Osteocyte (in vitro differentiated cells): Measurements from ENCODE around the gene FAR1. TPM values are rescaled to one million over a fixed set of nuclear protein-coding genes. Genes with fewer than 3 reads are reported as not detected.

Experiments
- DNase-seq: peaks from one replicate; pipeline ENCODE4 v3.0.0; 2021; ENCODE audit warnings: mixed read lengths; ENCODE audit not compliant: unreplicated experiment; ENCODE audit errors: extremely low spot score
- H3K27ac Mint-ChIP-seq: one replicate; pipeline ENCODE4 v1.8.0; 2021; ENCODE audit warnings: mild to moderate bottlenecking, mixed read lengths; ENCODE audit not compliant: unreplicated experiment
- H3K27me3 Mint-ChIP-seq: one replicate; pipeline ENCODE4 v1.8.0; 2021; ENCODE audit warnings: mixed read lengths; ENCODE audit not compliant: unreplicated experiment
- H3K36me3 Mint-ChIP-seq: one replicate; pipeline ENCODE4 v1.8.0; 2021; ENCODE audit warnings: mixed read lengths; ENCODE audit not compliant: unreplicated experiment
- H3K4me1 Mint-ChIP-seq: one replicate; pipeline ENCODE4 v1.8.0; 2021; ENCODE audit warnings: mixed read lengths; ENCODE audit not compliant: unreplicated experiment
- H3K4me3 Mint-ChIP-seq: one replicate; pipeline ENCODE4 v1.8.0; 2021; ENCODE audit warnings: mild to moderate bottlenecking, moderate library complexity, mixed read lengths; ENCODE audit not compliant: unreplicated experiment
- H3K9me3 Mint-ChIP-seq: one replicate; pipeline ENCODE4 v1.8.0; 2021; ENCODE audit warnings: mixed read lengths; ENCODE audit not compliant: unreplicated experiment
- total RNA-seq: library from RNA; stranded (reverse); gene quantifications from 2 replicates; pipeline ENCODE4 v1.2.1, GENCODE V29; 2021
- TF ChIP-seq, protein P1 (sequence below): fragments of 200-600 bp; sonication (generic); IDR thresholded peaks from 2 replicates; pipeline ENCODE4 v1.5.0; 2021; ENCODE audit warnings: antibody characterized with exemption, mild to moderate bottlenecking, moderate library complexity

The FAR1 gene
- total RNA-seq, 1 donor from 2014 or later = 50.8 TPM

DNA sequence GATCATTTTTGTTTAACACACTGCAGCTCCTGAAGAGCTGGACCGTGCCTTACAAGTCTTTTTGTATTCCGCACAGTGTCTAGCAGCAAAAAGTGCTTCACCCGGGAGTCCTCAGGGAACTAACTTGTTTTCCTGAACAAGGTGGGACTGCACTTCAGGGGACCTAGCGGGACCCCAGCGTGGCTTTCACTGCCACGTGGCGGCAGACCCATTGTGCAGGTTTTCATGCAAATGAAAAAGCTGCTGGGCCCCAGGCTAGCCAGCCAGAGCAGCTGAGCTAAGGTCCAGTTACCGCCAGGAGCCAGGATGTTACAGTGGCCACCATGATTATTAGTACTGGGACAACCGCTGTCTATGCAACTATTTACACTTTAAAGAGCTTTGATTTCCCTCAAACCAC lies 90.6 kb downstream of the FAR1 start:
- TF ChIP-seq, protein P1, sequence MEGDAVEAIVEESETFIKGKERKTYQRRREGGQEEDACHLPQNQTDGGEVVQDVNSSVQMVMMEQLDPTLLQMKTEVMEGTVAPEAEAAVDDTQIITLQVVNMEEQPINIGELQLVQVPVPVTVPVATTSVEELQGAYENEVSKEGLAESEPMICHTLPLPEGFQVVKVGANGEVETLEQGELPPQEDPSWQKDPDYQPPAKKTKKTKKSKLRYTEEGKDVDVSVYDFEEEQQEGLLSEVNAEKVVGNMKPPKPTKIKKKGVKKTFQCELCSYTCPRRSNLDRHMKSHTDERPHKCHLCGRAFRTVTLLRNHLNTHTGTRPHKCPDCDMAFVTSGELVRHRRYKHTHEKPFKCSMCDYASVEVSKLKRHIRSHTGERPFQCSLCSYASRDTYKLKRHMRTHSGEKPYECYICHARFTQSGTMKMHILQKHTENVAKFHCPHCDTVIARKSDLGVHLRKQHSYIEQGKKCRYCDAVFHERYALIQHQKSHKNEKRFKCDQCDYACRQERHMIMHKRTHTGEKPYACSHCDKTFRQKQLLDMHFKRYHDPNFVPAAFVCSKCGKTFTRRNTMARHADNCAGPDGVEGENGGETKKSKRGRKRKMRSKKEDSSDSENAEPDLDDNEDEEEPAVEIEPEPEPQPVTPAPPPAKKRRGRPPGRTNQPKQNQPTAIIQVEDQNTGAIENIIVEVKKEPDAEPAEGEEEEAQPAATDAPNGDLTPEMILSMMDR = no peak
- H3K36me3 Mint-ChIP-seq = no peaks in the 10 kb centered on the region
- peaks cover 4% of the 10 kb centered on the region for H3K4me1 Mint-ChIP-seq
- DNase-seq = no peak
- H3K4me3 Mint-ChIP-seq = no peak overlapping the region
- H3K27ac Mint-ChIP-seq = no peak overlapping the region
- peaks cover 7% of the 10 kb centered on the region for H3K27me3 Mint-ChIP-seq
- H3K9me3 Mint-ChIP-seq = no peaks in the 10 kb centered on the region

- no peak overlapping the region for H3K27ac Mint-ChIP-seq
- H3K4me1 Mint-ChIP-seq = peaks cover 4% of the 10 kb centered on the region
- peaks cover 2% of the 10 kb centered on the region for H3K27me3 Mint-ChIP-seq
- TF ChIP-seq, protein P1 = no peak
- no peaks in the 10 kb centered on the region for H3K36me3 Mint-ChIP-seq
- no peak for DNase-seq
- no peak overlapping the region for H3K4me3 Mint-ChIP-seq
- H3K9me3 Mint-ChIP-seq = no peaks in the 10 kb centered on the region
These were observed 91.6 kb downstream of the FAR1 start for GRCh38 chr11:13760115-13760514.

DNA sequence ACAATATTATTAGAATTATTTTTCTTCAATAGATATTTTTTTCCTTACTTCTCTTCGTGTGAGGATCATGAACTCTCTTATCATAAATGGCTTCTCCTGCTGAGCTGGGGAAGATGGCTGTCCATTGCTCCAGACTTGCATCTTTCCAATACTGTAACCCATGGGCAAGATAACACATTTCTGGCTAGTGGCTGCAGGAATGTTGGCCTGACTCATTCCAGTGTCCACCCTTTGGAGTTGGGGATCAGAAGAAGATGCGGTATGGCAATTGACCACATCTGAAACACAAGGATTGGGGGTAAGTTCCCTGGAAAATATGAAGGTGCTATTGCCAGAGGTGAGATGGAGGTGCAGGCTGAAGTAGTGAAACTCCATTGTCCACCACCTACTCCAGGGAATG lies 92.8 kb downstream of the FAR1 start:
- no peak overlapping the region for H3K27ac Mint-ChIP-seq
- peaks cover 4% of the 10 kb centered on the region for H3K4me1 Mint-ChIP-seq
- H3K9me3 Mint-ChIP-seq = no peaks in the 10 kb centered on the region
- TF ChIP-seq, protein P1 = no peak
- no peak for DNase-seq
- H3K4me3 Mint-ChIP-seq = no peak overlapping the region
- no peaks in the 10 kb centered on the region for H3K27me3 Mint-ChIP-seq
- no peaks in the 10 kb centered on the region for H3K36me3 Mint-ChIP-seq

- TF ChIP-seq, protein P1 = no peak
- no peak overlapping the region for H3K27ac Mint-ChIP-seq
- DNase-seq = no peak
These were observed 93.2 kb downstream of the FAR1 start for GRCh38 chr11:13761716-13762115.

DNA sequence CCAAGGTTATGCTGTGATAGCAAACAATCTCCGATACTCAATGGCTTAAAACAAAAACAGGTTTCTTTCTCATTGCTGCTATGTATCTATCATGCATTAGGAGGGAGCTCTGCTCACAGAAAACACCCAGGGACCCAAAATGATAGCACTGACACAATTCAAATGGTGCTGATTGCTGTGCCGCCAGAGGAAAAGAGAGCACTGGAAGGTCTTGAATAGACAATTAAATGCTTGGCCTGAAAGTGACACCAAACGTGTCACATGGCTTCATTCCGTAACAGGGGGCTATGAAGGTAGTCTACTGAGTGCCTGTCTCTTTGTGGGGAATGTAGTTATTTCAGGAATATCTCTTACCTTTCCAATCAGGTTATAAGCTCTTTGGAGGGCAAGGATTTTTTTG lies 94.2 kb downstream of the FAR1 start:
- DNase-seq = no peak
- no peaks in the 10 kb centered on the region for H3K9me3 Mint-ChIP-seq
- H3K27me3 Mint-ChIP-seq = no peaks in the 10 kb centered on the region
- no peaks in the 10 kb centered on the region for H3K36me3 Mint-ChIP-seq
- TF ChIP-seq, protein P1 = no peak
- no peak overlapping the region for H3K4me3 Mint-ChIP-seq
- peaks cover 4% of the 10 kb centered on the region for H3K4me1 Mint-ChIP-seq
- no peak overlapping the region for H3K27ac Mint-ChIP-seq

More at GRCh38 chr11:13761716-13762115, 93.2 kb downstream of the FAR1 start:
- Mint-ChIP-seq H3K36me3 (no peaks in the 10 kb centered on the region), H3K4me3 (no peak overlapping the region), H3K4me1 (peaks cover 4% of the 10 kb centered on the region), H3K9me3 (no peaks in the 10 kb centered on the region), H3K27me3 (no peaks in the 10 kb centered on the region)
